ENCODE measurements around the gene CD101.
"Not testable (repeated sequence)": the region's sequence is repeated elsewhere in the genome, so short reads cannot be mapped to it uniquely, and the experiment has no call there.

Gene CD101

GRCh38 chr1:116971258-116971860 is 30.2 kb upstream of the CD101 start:
- H3K9me3 ChIP-seq (replicated peaks; ENCODE audit: low read length), result no peaks in the 10 kb centered on the region
- H3K4me2 ChIP-seq (ENCODE audit: low read length), result no peak overlapping the region
- no peak overlapping the region for H3K4me3 ChIP-seq (ENCODE audit: low read length)
- no peak overlapping the region for H3K9ac ChIP-seq (ENCODE audit: low read depth, low read length)
- H3K36me3 ChIP-seq (ENCODE audit: insufficient read depth, low read length), result no peaks in the 10 kb centered on the region
- H3K27me3 ChIP-seq (ENCODE audit: control insufficient read depth, insufficient read depth, low read length), result no peaks in the 10 kb centered on the region
- H3K4me1 ChIP-seq (ENCODE audit: control insufficient read depth, insufficient read depth, low read length), result peaks cover 21% of the 10 kb centered on the region

- Histone ChIP-seq H3K9ac (ENCODE audit: low read depth, low read length) (no peak overlapping the region), H3K9me3 (replicated peaks; ENCODE audit: low read length) (no peaks in the 10 kb centered on the region), H3K4me2 (ENCODE audit: low read length) (peak overlapping the region; percentile 18), H3K27me3 (ENCODE audit: control insufficient read depth, insufficient read depth, low read length) (no peaks in the 10 kb centered on the region), H3K4me3 (ENCODE audit: low read length) (no peak overlapping the region), H3K4me1 (ENCODE audit: control insufficient read depth, insufficient read depth, low read length) (peaks cover 14% of the 10 kb centered on the region), H3K36me3 (ENCODE audit: insufficient read depth, low read length) (no peaks in the 10 kb centered on the region)
These were observed 29.4 kb upstream of the CD101 start for GRCh38 chr1:116971965-116972673.

GRCh38 chr1:116972674-116973030 is 28.9 kb upstream of the CD101 start:
- no peak overlapping the region for H3K9ac ChIP-seq (ENCODE audit: low read depth, low read length)
- H3K4me3 ChIP-seq (ENCODE audit: low read length), result no peak overlapping the region
- H3K36me3 ChIP-seq (ENCODE audit: insufficient read depth, low read length), result no peaks in the 10 kb centered on the region

GRCh38 chr1:116980309-116980708 is 21.3 kb upstream of the CD101 start:
- H3K9me3 ChIP-seq (replicated peaks; ENCODE audit: low read length); H3K4me1 ChIP-seq (ENCODE audit: control insufficient read depth, insufficient read depth, low read length); H3K36me3 ChIP-seq (ENCODE audit: insufficient read depth, low read length); H3K27me3 ChIP-seq (ENCODE audit: control insufficient read depth, insufficient read depth, low read length); H3K9ac ChIP-seq (ENCODE audit: low read depth, low read length); H3K4me2 ChIP-seq (ENCODE audit: low read length); H3K4me3 ChIP-seq (ENCODE audit: low read length): not testable (repeated sequence)

More at GRCh38 chr1:116972674-116973030, 28.9 kb upstream of the CD101 start:
- Histone ChIP-seq H3K4me1 (ENCODE audit: control insufficient read depth, insufficient read depth, low read length) (peaks cover 14% of the 10 kb centered on the region), H3K9me3 (replicated peaks; ENCODE audit: low read length) (no peaks in the 10 kb centered on the region), H3K27me3 (ENCODE audit: control insufficient read depth, insufficient read depth, low read length) (no peaks in the 10 kb centered on the region), H3K4me2 (ENCODE audit: low read length) (peak overlapping the region; percentile 18)

- Histone ChIP-seq H3K9ac (ENCODE audit: low read depth, low read length) (no peak overlapping the region), H3K9me3 (replicated peaks; ENCODE audit: low read length) (no peaks in the 10 kb centered on the region), H3K36me3 (ENCODE audit: insufficient read depth, low read length) (no peaks in the 10 kb centered on the region), H3K4me3 (ENCODE audit: low read length) (no peak overlapping the region), H3K27me3 (ENCODE audit: control insufficient read depth, insufficient read depth, low read length) (no peaks in the 10 kb centered on the region), H3K4me2 (ENCODE audit: low read length) (no peak overlapping the region), H3K4me1 (ENCODE audit: control insufficient read depth, insufficient read depth, low read length) (peaks cover 5% of the 10 kb centered on the region)
These were observed 20.0 kb upstream of the CD101 start for GRCh38 chr1:116981521-116982037.

- no peaks in the 10 kb centered on the region for H3K27me3 ChIP-seq (ENCODE audit: control insufficient read depth, insufficient read depth, low read length)
- no peaks in the 10 kb centered on the region for H3K36me3 ChIP-seq (ENCODE audit: insufficient read depth, low read length)
- no peak overlapping the region for H3K4me3 ChIP-seq (ENCODE audit: low read length)
- no peak overlapping the region for H3K4me2 ChIP-seq (ENCODE audit: low read length)
- H3K9ac ChIP-seq (ENCODE audit: low read depth, low read length), result no peak overlapping the region
- H3K9me3 ChIP-seq (replicated peaks; ENCODE audit: low read length), result no peaks in the 10 kb centered on the region
- peaks cover 5% of the 10 kb centered on the region for H3K4me1 ChIP-seq (ENCODE audit: control insufficient read depth, insufficient read depth, low read length)
These were observed 19.1 kb upstream of the CD101 start for GRCh38 chr1:116982319-116983004.

- Histone ChIP-seq H3K9ac (ENCODE audit: low read depth, low read length) (no peak overlapping the region), H3K9me3 (replicated peaks; ENCODE audit: low read length) (no peaks in the 10 kb centered on the region), H3K4me3 (ENCODE audit: low read length) (no peak overlapping the region), H3K4me1 (ENCODE audit: control insufficient read depth, insufficient read depth, low read length) (peaks cover 8% of the 10 kb centered on the region), H3K36me3 (ENCODE audit: insufficient read depth, low read length) (no peaks in the 10 kb centered on the region), H3K4me2 (ENCODE audit: low read length) (no peak overlapping the region), H3K27me3 (ENCODE audit: control insufficient read depth, insufficient read depth, low read length) (no peaks in the 10 kb centered on the region)
These were observed 18.4 kb upstream of the CD101 start for GRCh38 chr1:116983112-116983511.

GRCh38 chr1:116983678-116984077 is 17.9 kb upstream of the CD101 start:
- Histone ChIP-seq H3K36me3 (ENCODE audit: insufficient read depth, low read length) (no peaks in the 10 kb centered on the region), H3K9ac (ENCODE audit: low read depth, low read length) (no peak overlapping the region), H3K4me2 (ENCODE audit: low read length) (no peak overlapping the region), H3K27me3 (ENCODE audit: control insufficient read depth, insufficient read depth, low read length) (no peaks in the 10 kb centered on the region), H3K9me3 (replicated peaks; ENCODE audit: low read length) (no peaks in the 10 kb centered on the region), H3K4me1 (ENCODE audit: control insufficient read depth, insufficient read depth, low read length) (peaks cover 14% of the 10 kb centered on the region), H3K4me3 (ENCODE audit: low read length) (no peak overlapping the region)

GRCh38 chr1:116984406-116985160 is 17.0 kb upstream of the CD101 start:
- Histone ChIP-seq H3K4me3 (ENCODE audit: low read length) (no peak overlapping the region), H3K4me2 (ENCODE audit: low read length) (no peak overlapping the region), H3K4me1 (ENCODE audit: control insufficient read depth, insufficient read depth, low read length) (peaks cover 23% of the 10 kb centered on the region), H3K9me3 (replicated peaks; ENCODE audit: low read length) (no peaks in the 10 kb centered on the region), H3K9ac (ENCODE audit: low read depth, low read length) (no peak overlapping the region), H3K27me3 (ENCODE audit: control insufficient read depth, insufficient read depth, low read length) (no peaks in the 10 kb centered on the region), H3K36me3 (ENCODE audit: insufficient read depth, low read length) (no peaks in the 10 kb centered on the region)

GRCh38 chr1:116986421-116987255 is 14.9 kb upstream of the CD101 start:
- Histone ChIP-seq H3K9me3 (replicated peaks; ENCODE audit: low read length) (no peaks in the 10 kb centered on the region), H3K9ac (ENCODE audit: low read depth, low read length) (no peak overlapping the region), H3K4me2 (ENCODE audit: low read length) (no peak overlapping the region), H3K4me1 (ENCODE audit: control insufficient read depth, insufficient read depth, low read length) (peaks cover 42% of the 10 kb centered on the region), H3K36me3 (ENCODE audit: insufficient read depth, low read length) (no peaks in the 10 kb centered on the region), H3K27me3 (ENCODE audit: control insufficient read depth, insufficient read depth, low read length) (no peaks in the 10 kb centered on the region), H3K4me3 (ENCODE audit: low read length) (no peak overlapping the region)

GRCh38 chr1:116987256-116987555 is 14.4 kb upstream of the CD101 start:
- H3K4me1 ChIP-seq (ENCODE audit: control insufficient read depth, insufficient read depth, low read length), result peaks cover 46% of the 10 kb centered on the region
- no peak overlapping the region for H3K4me2 ChIP-seq (ENCODE audit: low read length)
- H3K9ac ChIP-seq (ENCODE audit: low read depth, low read length), result no peak overlapping the region
- no peak overlapping the region for H3K4me3 ChIP-seq (ENCODE audit: low read length)
- H3K27me3 ChIP-seq (ENCODE audit: control insufficient read depth, insufficient read depth, low read length), result no peaks in the 10 kb centered on the region
- no peaks in the 10 kb centered on the region for H3K36me3 ChIP-seq (ENCODE audit: insufficient read depth, low read length)
- H3K9me3 ChIP-seq (replicated peaks; ENCODE audit: low read length), result no peaks in the 10 kb centered on the region
